ENCODE results near the gene ATP5PD.
A peak's percentile ranks its signal among the peaks of the same experiment; 100 is the strongest.

The ATP5PD gene

DNA sequence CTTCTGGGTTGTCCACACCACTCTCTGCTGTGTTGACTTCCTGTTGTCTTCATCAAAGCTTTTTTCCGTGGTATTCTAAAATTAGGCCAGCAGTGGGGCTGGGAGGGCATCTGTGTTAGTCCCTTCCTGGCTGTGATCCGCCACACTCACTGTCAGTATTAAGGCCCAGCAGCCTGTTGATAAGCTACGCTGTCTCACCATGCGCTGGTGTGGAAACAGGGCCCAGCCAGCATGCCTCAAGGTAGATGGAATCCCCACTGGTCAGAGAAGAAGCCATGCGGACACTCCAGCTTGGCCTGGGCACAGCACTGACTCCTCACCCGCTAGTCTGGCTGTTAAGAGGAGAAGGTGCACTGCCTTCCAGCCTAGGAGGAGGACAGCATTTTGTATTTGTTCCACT is 48.0 kb downstream of the ATP5PD start:
- DNase-seq (ENCODE audit: low read depth), result no peak
- no peak overlapping the region for H3K4me3 ChIP-seq (ENCODE audit: low read length)
- TF ChIP-seq, protein P1, sequence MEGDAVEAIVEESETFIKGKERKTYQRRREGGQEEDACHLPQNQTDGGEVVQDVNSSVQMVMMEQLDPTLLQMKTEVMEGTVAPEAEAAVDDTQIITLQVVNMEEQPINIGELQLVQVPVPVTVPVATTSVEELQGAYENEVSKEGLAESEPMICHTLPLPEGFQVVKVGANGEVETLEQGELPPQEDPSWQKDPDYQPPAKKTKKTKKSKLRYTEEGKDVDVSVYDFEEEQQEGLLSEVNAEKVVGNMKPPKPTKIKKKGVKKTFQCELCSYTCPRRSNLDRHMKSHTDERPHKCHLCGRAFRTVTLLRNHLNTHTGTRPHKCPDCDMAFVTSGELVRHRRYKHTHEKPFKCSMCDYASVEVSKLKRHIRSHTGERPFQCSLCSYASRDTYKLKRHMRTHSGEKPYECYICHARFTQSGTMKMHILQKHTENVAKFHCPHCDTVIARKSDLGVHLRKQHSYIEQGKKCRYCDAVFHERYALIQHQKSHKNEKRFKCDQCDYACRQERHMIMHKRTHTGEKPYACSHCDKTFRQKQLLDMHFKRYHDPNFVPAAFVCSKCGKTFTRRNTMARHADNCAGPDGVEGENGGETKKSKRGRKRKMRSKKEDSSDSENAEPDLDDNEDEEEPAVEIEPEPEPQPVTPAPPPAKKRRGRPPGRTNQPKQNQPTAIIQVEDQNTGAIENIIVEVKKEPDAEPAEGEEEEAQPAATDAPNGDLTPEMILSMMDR (IDR thresholded peaks at IDR 0.05; ENCODE audit: insufficient read depth, low read depth, low read length, missing control alignments), result no peak

DNA sequence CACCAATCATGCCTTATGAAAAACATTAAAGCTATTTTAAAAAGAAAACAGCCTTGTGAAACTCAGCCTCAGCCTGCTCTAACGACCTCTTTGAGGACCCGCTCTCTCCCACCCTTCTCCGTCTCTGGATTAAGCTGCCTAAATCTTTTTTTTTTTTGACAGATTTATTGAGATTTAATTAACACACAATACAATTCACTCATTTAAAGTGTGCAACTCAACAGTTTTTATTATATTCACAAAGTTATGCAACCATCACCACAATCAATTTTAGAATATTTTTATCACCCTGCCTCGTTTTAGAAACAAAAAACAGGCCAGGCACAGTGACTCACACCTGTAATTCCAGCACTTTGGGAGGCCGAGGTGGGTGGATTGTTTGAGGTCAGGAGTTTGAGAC is 50.9 kb downstream of the ATP5PD start:
- TF ChIP-seq, protein P1 (IDR thresholded peaks at IDR 0.05; ENCODE audit: insufficient read depth, low read depth, low read length, missing control alignments), result no peak
- no peak overlapping the region for H3K4me3 ChIP-seq (ENCODE audit: low read length)
- DNase-seq (ENCODE audit: low read depth), result no peak

DNA sequence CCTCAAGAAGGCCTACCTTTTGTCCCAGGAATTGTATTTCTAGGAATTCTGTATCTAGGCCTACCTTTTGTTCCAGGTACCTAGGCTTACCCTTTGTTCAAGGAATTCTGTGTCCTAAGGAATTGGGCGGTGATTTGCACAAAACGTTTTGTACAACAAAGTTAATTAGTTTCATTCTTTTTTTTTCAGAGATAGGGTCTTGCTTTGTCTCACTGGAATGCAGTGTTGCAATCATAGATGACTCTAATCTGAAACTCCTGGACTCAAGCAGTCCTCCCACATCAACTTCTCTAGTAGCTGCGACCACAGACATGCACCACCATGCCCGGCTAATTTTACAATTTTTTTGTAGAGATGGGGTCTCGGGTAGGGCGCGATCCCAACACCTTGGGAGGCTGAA is 52.3 kb downstream of the ATP5PD start:
- TF ChIP-seq, protein P1 (IDR thresholded peaks at IDR 0.05; ENCODE audit: insufficient read depth, low read depth, low read length, missing control alignments), result no peak
- DNase-seq (ENCODE audit: low read depth), result peak; percentile 65
- no peak overlapping the region for H3K4me3 ChIP-seq (ENCODE audit: low read length)

DNA sequence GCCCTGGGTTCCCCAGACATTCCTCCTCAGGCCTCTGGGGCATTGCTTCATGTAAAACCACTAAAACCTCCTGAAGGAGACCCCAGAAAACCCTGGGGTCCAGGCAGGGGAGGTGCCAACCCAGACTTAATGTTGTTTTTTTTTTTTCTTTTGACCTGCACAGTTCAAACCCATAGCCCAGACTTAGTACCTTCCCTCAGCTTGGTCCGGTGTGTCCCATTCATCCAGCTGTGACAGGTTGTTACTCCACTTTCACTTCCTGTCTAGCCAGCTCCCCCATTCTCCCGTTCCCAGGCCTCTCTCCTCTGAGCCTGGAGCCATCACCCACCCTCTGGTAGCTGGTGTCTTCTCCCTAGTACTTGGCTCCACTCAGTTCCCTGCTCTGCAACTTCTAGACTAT is 54.5 kb downstream of the ATP5PD start:
- TF ChIP-seq, protein P1 (IDR thresholded peaks at IDR 0.05; ENCODE audit: insufficient read depth, low read depth, low read length, missing control alignments), result no peak
- peak; percentile 13 for DNase-seq (ENCODE audit: low read depth)
- no peak overlapping the region for H3K4me3 ChIP-seq (ENCODE audit: low read length)

DNA sequence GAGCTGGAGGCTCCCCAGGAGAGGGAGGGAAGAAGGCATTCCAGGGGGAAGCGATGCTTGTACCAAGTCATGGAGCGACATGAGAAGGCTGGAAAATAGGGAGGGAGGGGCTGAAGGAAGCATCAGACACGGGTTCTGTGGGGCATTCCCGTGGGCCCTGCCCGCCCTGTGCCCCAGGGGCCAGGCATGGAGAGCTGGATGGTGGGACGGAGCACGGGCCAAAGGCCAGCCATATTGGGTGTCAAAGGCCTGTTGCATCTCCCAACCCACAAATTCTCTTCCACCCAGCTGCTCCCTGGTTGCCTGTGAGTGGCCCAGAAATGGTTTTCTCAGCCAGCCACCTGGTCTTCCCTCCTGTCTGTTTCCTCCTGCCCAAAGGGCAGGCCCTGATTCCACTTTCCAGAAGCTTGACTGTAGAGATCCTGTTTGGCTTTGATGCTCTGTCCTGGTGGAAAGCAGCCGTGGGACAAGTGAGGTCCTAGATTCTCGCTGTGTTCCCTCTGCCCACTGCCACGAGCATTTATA is 56.1 kb downstream of the ATP5PD start:
- DNase-seq (ENCODE audit: low read depth), result no peak
- TF ChIP-seq, protein P1 (IDR thresholded peaks at IDR 0.05; ENCODE audit: insufficient read depth, low read depth, low read length, missing control alignments), result no peak
- no peak overlapping the region for H3K4me3 ChIP-seq (ENCODE audit: low read length)

All from epithelial cell of esophagus (primary cell).